K562 (cell line): ENCODE results near the gene PAN2.

Experiments
- GABPA ChIP-seq: fragments of 200-800 bp; sonication (Bioruptor generic); conservative IDR thresholded peaks from 2 replicates; pipeline ENCODE4 v1.6.1; 2016; ENCODE audit warnings: low read depth, missing genetic modification characterization, missing compliant biosample characterization
- ZNF197 ChIP-seq: fragments of 200-800 bp; sonication (Bioruptor generic); IDR thresholded peaks from 2 replicates; pipeline ENCODE4 v1.6.1; 2016; ENCODE audit warnings: low read depth, missing genetic modification characterization, missing compliant biosample characterization
- TF ChIP-seq, protein P1 (sequence below), 3 experiments: IDR thresholded peaks in 2 of 3; conservative IDR thresholded peaks in 1 of 3; 2 replicates each; pipeline ENCODE4 v1.5.1; 2011 to 2012; ENCODE audit warnings: low read length in 3 of 3, mild to moderate bottlenecking in 3 of 3, control low read depth in 2 of 3, improper control_type of control experiment in 1 of 3, inconsistent platforms in 1 of 3, low read depth in 1 of 3, mixed read lengths in 1 of 3, moderate library complexity in 1 of 3; ENCODE audit not compliant: insufficient read depth in 2 of 3

DNA sequence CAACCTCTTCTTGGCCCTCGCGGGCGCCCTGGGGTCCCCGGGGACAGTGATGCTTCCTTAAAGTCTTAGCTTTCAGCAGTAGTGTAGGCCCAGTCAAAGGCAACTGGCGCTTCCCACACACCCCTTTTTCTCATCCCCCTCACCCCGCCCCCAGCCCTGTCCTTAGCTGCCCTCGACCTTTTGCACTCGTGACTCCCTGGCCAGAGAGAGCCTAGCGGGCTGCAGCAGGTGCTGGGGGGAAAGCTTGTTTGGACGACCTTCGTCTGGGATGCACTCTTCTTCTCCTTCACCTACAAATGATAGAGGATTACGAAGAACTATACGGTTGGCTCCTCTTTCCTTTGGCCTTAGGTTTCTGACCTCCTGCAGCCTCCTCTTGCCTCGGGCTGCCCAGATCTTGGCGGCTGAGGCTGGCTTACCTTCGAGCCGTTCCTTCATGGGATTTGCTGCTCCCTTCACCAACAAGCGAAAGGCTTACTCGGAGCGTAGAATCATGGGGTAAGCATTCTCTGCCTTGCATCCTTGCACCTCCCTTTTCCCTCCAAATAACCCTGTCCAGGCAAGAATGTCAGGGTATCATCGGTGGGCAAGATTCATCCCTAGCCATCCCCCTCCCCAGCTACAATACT is 66.2 kb downstream of the PAN2 start:
- TF ChIP-seq ZNF197 (CRISPR knock-in tag) (no peak), GABPA (tag) (no peak)
- TF ChIP-seq, protein P1, sequence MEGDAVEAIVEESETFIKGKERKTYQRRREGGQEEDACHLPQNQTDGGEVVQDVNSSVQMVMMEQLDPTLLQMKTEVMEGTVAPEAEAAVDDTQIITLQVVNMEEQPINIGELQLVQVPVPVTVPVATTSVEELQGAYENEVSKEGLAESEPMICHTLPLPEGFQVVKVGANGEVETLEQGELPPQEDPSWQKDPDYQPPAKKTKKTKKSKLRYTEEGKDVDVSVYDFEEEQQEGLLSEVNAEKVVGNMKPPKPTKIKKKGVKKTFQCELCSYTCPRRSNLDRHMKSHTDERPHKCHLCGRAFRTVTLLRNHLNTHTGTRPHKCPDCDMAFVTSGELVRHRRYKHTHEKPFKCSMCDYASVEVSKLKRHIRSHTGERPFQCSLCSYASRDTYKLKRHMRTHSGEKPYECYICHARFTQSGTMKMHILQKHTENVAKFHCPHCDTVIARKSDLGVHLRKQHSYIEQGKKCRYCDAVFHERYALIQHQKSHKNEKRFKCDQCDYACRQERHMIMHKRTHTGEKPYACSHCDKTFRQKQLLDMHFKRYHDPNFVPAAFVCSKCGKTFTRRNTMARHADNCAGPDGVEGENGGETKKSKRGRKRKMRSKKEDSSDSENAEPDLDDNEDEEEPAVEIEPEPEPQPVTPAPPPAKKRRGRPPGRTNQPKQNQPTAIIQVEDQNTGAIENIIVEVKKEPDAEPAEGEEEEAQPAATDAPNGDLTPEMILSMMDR (IDR thresholded peaks at IDR 0.05 in 2 of 3, conservative IDR thresholded peaks at IDR 0.05 in 1 of 3; ENCODE audit: insufficient read depth in 2 of 3, low read depth in 1 of 3, low read length in 3 of 3): no peak
